Motor neuron (in vitro differentiated cells): Measurements from ENCODE around the gene PCDHGB1. TPM values are rescaled to one million over a fixed set of nuclear protein-coding genes. Genes with fewer than 3 reads are reported as not detected.
"Not testable (repeated sequence)": the region's sequence is repeated elsewhere in the genome, so short reads cannot be mapped to it uniquely, and the experiment has no call there.

Experiments
- ATAC-seq, 8 experiments: fragments of 200-7000 bp; cut with Tn5 transposase; replicated peaks in 6 of 8; 2 replicates each; pipeline ENCODE4 v1.8.0; 2021; ENCODE audit warnings: mild to moderate bottlenecking in 8 of 8, moderate library complexity in 8 of 8
- H3K27ac ChIP-seq, 2 donors: fragments of 250-450 bp; sonication (Bioruptor Pico); 2 replicates each; pipeline ENCODE4 v1.9.0; 2021; ENCODE audit warnings: antibody characterized with exemption in 2 of 2, mild to moderate bottlenecking in 2 of 2, moderate library complexity in 1 of 2
- H3K4me1 ChIP-seq, 2 donors: fragments of 250-450 bp; sonication (Bioruptor Pico); replicated peaks in 1 of 2; 2 replicates each; pipeline ENCODE4 v1.6.1; 2021; ENCODE audit warnings: antibody characterized with exemption in 2 of 2, mild to moderate bottlenecking in 2 of 2, moderate library complexity in 1 of 2
- H3K4me3 ChIP-seq, 5 donors: fragments of 250-450 bp; sonication (Bioruptor Pico); 2 replicates each; pipeline ENCODE4 v1.9.0; 2021; ENCODE audit warnings: antibody characterized with exemption in 5 of 5, mild to moderate bottlenecking in 5 of 5, moderate library complexity in 4 of 5
- WGBS, 10 experiments: fragments of 450-650 bp; shearing (Covaris generic); methylation state at CpG; one replicate each; pipeline ENCODE4 v1.0.0; 2022; 5-methylcytosine and 5-hydroxymethylcytosine counted together
- in situ Hi-C, 9 experiments: fragments of 400-800 bp; cut with MboI; loops; one replicate each; pipeline ENCODE4 v1.15.0; 2021; ENCODE audit warnings: low sequenced_read_pairs in 9 of 9, low pct_unique_long_range_greater_than_20kb in 2 of 9; ENCODE audit not compliant: unreplicated experiment in 9 of 9
- total RNA-seq, 8 experiments: library from RNA; unstranded; fragments of 300-600 nt; gene quantifications; 2 replicates each; pipeline versions ENCODE4 v1.2.3 to v1.2.4, GENCODE V29; 2022

Gene PCDHGB1
- 1 to 10 TPM in 3 of 8 experiments, under 1 TPM in 5; 0.33 to 4.4 (median 0.83) TPM for total RNA-seq

DNA sequence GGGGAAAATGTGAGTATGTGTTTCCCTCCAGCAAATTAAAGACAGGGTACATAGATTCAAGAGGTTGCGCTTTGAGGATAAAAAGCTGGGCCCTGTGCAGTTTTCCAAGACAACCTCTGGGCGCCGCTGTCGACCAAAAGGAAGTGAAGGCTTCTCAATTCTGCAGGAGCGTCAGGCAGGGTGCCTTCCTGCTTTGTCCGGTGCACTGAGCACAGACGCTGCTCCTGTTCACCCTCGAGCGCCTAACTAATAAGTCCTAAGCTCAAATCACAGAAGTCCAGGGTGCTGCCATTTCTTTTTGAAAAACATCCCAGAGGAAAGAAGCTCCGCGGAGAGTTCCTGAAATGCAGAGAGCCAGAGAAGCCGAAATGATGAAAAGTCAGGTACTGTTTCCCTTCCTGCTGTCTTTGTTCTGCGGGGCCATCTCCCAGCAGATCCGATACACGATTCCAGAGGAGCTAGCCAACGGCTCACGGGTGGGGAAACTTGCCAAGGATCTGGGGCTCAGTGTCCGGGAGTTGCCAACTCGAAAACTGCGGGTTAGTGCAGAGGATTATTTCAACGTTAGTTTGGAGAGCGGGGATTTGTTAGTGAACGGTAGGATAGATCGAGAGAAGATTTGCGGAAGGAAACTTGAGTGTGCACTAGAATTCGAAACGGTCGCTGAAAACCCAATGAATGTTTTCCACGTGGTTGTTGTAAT, at the start of gene PCDHGB1:
TSS of gene PCDHGB1 (plus strand) at position 183 of the 703 bp plus-strand sequence. CDS start at position 345, 162 bp downstream.
- 20 to 95% (median 52%) methylated on average over 4 to 27 of the region's 29 CpGs; no CpG with 5 or more reads in 1 of the 10 experiments for WGBS, 10 experiments
- in situ Hi-C loops = no loop called here
- H3K4me1 ChIP-seq = no peaks in the 10 kb centered on the region
- H3K4me3 ChIP-seq = no peak within 1 kb of the TSS
- H3K27ac ChIP-seq = no peak within 1 kb of the TSS
- ATAC-seq = peak in 2 of 8 experiments; percentile 42 to 91

DNA sequence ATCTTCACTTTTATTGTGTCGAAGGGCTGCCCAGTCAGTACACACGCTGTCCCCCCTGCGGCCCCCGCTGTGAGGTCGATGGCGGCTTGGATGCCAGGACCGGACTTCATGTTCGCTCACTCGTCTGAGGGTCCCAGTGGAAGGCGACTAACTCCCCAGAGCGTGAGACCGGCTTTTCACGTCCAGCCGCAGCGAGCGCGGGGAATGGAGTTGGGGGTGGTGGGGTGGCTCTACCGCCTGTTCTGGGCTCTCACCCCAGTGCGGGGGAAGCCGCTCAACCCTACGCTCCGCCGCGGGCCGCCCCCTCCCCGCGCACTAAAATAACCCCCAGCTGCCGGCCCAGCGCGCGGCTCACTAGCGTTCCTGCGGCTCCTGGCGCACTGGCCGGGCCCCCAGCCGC, 46.1 kb upstream of the PCDHGB1 start, which contains the start of gene SLC25A2:
TSS of gene SLC25A2 (minus strand) at position 294 of the 400 bp plus-strand sequence. CDS start at position 110, 184 bp downstream.
- no peak for ATAC-seq
- WGBS, 10 experiments = 60 to 82% (median 60%) methylated on average over 1 to 3 of the region's 36 CpGs; no CpG with 5 or more reads in 7 of the 10 experiments
- H3K4me3 ChIP-seq = no peak within 1 kb of the TSS
- in situ Hi-C loops = no loop called here
- H3K27ac ChIP-seq = no peak within 1 kb of the TSS
- no peaks in the 10 kb centered on the region for H3K4me1 ChIP-seq

- no peak for ATAC-seq
- Histone ChIP-seq H3K27ac (no peak overlapping the region), H3K4me1 (no peaks in the 10 kb centered on the region), H3K4me3 (no peak overlapping the region)
- in situ Hi-C loops = no loop called here
- WGBS, 10 experiments = 67 to 100% (median 100%) methylated on average over 1 of the region's 1 CpG; no CpG with 5 or more reads in 5 of the 10 experiments
Observed at GRCh38 chr5:141306630-141307029, 43.3 kb upstream of the PCDHGB1 start.

GRCh38 chr5:141313711-141314110, 36.2 kb upstream of the PCDHGB1 start:
- no peak overlapping the region for H3K4me3 ChIP-seq
- in situ Hi-C loops = no loop called here
- H3K4me1 ChIP-seq = no peaks in the 10 kb centered on the region
- H3K27ac ChIP-seq = no peak overlapping the region
- no peak for ATAC-seq

GRCh38 chr5:141316963-141317362, 32.9 kb upstream of the PCDHGB1 start:
- H3K27ac ChIP-seq, ATAC-seq, H3K4me1 ChIP-seq, H3K4me3 ChIP-seq, in situ Hi-C loops: not testable (repeated sequence)
- 40 to 100% (median 77%) methylated on average over 1 to 4 of the region's 4 CpGs for WGBS, 10 experiments

DNA sequence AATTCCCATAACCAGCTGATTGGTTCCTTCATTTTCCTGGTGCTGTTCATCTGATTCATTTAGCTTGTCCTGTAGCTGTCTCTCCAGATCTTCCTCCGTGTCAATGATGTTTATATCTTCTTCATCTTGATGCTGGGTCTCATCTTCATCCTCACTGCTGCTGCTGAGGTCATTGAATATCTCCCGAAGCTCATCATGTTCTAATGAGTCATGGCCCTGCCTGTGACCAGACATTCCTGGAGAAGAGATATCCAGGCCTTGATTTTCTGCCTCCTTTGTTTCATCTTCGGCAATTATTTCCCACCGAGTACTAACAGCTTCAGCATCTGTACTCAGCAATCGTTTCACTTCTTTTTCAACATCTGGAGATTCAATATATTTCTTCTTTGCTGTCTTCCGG, 30.7 kb upstream of the PCDHGB1 start:
- Histone ChIP-seq H3K4me3 (peak overlapping the region in 3 of 5 donors; percentile 66 to 72 (median 67)), H3K4me1 (no peaks in the 10 kb centered on the region), H3K27ac (no peak overlapping the region)
- 84 to 100% (median 98%) methylated on average over 3 to 6 of the region's 6 CpGs; no CpG with 5 or more reads in 1 of the 10 experiments for WGBS, 10 experiments
- no peak for ATAC-seq
- in situ Hi-C loops = no loop called here

DNA sequence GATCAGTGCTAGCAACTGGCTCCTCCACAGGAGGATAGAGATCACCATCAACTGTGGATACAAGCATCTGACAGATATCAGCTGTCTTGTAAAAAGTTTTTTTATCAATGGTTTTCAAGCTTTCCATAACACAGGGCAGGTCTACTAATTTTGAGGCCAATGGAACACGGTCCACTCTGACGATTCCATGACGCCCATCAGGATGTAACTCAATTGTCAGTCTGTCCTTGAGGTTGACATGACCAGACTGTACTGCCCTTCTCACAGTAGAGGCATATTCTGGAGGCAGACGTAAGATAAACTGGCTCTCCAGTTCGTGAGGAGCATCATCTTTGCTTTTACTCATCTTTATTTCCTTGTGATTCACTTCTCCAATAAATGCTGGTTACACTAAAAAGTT, 30.2 kb upstream of the PCDHGB1 start:
- 31 to 93% (median 83%) methylated on average over 2 to 5 of the region's 5 CpGs; no CpG with 5 or more reads in 1 of the 10 experiments for WGBS, 10 experiments
- Histone ChIP-seq H3K4me3 (peak overlapping the region; percentile 48 to 72 (median 67)), H3K4me1 (no peaks in the 10 kb centered on the region), H3K27ac (no peak overlapping the region)
- in situ Hi-C loops = no loop called here
- ATAC-seq = no peak

DNA sequence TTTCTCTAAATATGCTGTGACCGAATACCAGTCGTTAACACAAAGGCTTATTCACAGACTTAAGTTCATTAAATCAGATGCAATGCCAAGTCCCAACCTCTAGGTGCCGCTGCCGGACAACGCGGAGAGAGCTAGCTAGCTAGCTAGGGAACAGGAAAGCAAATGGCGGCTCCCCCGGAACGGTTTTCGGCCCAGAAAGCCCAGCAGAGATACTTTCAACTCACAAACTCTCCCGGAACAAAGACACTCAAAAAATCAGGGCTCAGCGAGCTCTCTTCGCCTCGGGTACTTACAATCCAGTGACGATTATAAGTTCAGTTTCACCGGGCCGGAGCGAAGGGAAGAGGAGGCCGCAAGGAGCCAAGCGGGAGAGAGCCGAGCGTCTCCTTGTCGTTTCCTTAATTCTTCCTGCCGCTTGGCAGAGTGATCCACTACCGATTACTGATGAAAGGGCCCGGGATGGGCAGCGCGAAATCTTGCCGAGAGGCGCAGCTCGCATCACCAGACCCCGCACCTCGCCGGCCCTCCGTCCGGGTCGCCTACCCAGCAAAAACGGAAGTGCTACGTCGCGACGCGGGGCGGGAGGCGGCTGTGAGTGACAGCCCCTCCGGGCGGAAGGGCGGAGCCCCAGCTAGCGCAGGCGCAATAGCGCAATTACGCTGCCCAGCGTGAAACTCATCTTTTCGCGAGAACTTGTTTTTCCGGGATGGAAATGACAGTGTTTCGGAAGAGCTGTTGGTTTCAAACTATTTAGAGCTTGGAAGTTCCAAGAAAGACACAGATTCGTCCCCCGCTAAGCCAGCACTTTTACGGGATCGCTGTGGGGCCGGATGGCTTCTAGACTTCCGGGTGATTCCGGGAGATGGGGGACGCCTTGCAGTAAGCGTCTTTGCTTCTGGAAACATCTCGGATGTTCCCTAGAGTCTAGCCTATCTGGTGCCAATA, 29.4 kb upstream of the PCDHGB1 start, which contains the start of gene TAF7:
TSS of gene TAF7 (minus strand) at position 560 of the 945 bp plus-strand sequence. CDS start 740 bp downstream, outside the sequence.
- Histone ChIP-seq H3K4me3 (peak within 1 kb of the TSS; percentile 48 to 72 (median 67)), H3K27ac (peak within 1 kb of the TSS; percentile 93 to 96), H3K4me1 (no peaks in the 10 kb centered on the region)
- WGBS, 10 experiments = 0 to 55% (median 16%) methylated on average over 1 to 38 of the region's 67 CpGs
- in situ Hi-C loops = no loop called here
- ATAC-seq = peak; percentile 95 to 99 (median 98)

DNA sequence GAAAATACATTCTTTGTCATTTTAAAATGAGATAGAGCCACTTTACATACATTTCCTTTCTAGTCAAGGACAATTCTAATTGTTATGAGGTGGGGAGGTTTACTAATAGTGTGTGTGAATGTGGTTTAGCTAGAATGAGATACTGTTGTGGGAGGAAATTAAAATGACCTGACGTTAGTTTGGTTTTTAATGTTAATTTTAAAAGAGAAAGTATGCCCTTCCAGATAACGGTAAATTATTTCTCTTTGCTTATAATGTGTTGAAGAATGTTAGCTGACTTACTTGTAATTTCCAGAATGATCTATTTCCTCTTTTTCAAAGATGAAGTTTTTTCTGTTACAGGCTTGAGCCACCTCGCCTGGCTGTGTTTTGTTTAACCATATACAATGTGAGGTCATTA, 27.6 kb upstream of the PCDHGB1 start:
- 50 to 96% (median 83%) methylated on average over 1 to 3 of the region's 3 CpGs for WGBS, 10 experiments
- in situ Hi-C loops = no loop called here
- H3K4me3 ChIP-seq = no peak overlapping the region
- H3K27ac ChIP-seq = no peak overlapping the region
- ATAC-seq = no peak
- no peaks in the 10 kb centered on the region for H3K4me1 ChIP-seq

- no peak overlapping the region for H3K27ac ChIP-seq
- WGBS, 10 experiments = 6 to 89% (median 47%) methylated on average over 8 to 23 of the region's 27 CpGs
- no peaks in the 10 kb centered on the region for H3K4me1 ChIP-seq
- ATAC-seq = peak in 5 of 8 experiments; percentile 62 to 94 (median 72)
- in situ Hi-C loops = no loop called here
- peak overlapping the region in 1 of 5 donors; percentile 32 for H3K4me3 ChIP-seq
Observed at GRCh38 chr5:141326088-141326854, 23.6 kb upstream of the PCDHGB1 start.

- H3K4me1 ChIP-seq = no peaks in the 10 kb centered on the region
- 59 to 89% (median 80%) methylated on average over 1 to 7 of the region's 8 CpGs; no CpG with 5 or more reads in 7 of the 10 experiments for WGBS, 10 experiments
- no peak for ATAC-seq
- H3K4me3 ChIP-seq = no peak overlapping the region
- no peak overlapping the region for H3K27ac ChIP-seq
- in situ Hi-C loops = no loop called here
Observed at GRCh38 chr5:141328231-141328630, 21.7 kb upstream of the PCDHGB1 start.

- no peak within 1 kb of the TSS for H3K4me3 ChIP-seq
- peak in 3 of 8 experiments; percentile 87 to 93 (median 88) for ATAC-seq
- in situ Hi-C loops = no loop called here
- 0 to 86% (median 52%) methylated on average over 1 to 20 of the region's 21 CpGs for WGBS, 10 experiments
- no peak within 1 kb of the TSS for H3K27ac ChIP-seq
- H3K4me1 ChIP-seq = no peaks in the 10 kb centered on the region
Observed at GRCh38 chr5:141330299-141331080, 19.4 kb upstream of the PCDHGB1 start, which contains the start of gene PCDHGA1. Gene PCDHGA1, plus strand, starts transcription at chr5:141330514.
